Measurements from ENCODE around the gene SPOCK2.

Gene SPOCK2

GRCh38 chr10:72075376-72076115, 12.8 kb downstream of the SPOCK2 start:
- no peaks in the 10 kb centered on the region for H3K36me3 ChIP-seq (ENCODE audit: insufficient read depth, low read length)
- no peaks in the 10 kb centered on the region for H3K9me3 ChIP-seq (ENCODE audit: low read length)
- H3K27me3 ChIP-seq (ENCODE audit: control insufficient read depth in 1 of 2, insufficient read depth in 2 of 2, low read length in 2 of 2): no peaks in the 10 kb centered on the region
- no peaks in the 10 kb centered on the region for H3K4me1 ChIP-seq (ENCODE audit: insufficient read depth, low read length)
- no peak overlapping the region for H3K27ac ChIP-seq (ENCODE audit: low read depth, low read length)
- no peak overlapping the region for H3K9ac ChIP-seq (ENCODE audit: low read length)
- no peak overlapping the region for H3K4me3 ChIP-seq (ENCODE audit: low read depth in 1 of 2, low read length in 2 of 2)

GRCh38 chr10:72074574-72075375, 13.6 kb downstream of the SPOCK2 start:
- Histone ChIP-seq H3K9me3 (ENCODE audit: low read length) (no peaks in the 10 kb centered on the region), H3K4me1 (ENCODE audit: insufficient read depth, low read length) (no peaks in the 10 kb centered on the region)

GRCh38 chr10:72073708-72074573, 14.4 kb downstream of the SPOCK2 start:
- Histone ChIP-seq H3K27me3 (ENCODE audit: control insufficient read depth in 1 of 2, insufficient read depth in 2 of 2, low read length in 2 of 2) (no peaks in the 10 kb centered on the region), H3K4me1 (ENCODE audit: insufficient read depth, low read length) (no peaks in the 10 kb centered on the region), H3K9ac (ENCODE audit: low read length) (no peak overlapping the region), H3K36me3 (ENCODE audit: insufficient read depth, low read length) (no peaks in the 10 kb centered on the region), H3K27ac (ENCODE audit: low read depth, low read length) (no peak overlapping the region), H3K9me3 (ENCODE audit: low read length) (no peaks in the 10 kb centered on the region), H3K4me3 (ENCODE audit: low read depth in 1 of 2, low read length in 2 of 2) (no peak overlapping the region)

More at GRCh38 chr10:72074574-72075375, 13.6 kb downstream of the SPOCK2 start:
- no peak overlapping the region for H3K27ac ChIP-seq (ENCODE audit: low read depth, low read length)
- H3K36me3 ChIP-seq (ENCODE audit: insufficient read depth, low read length): no peaks in the 10 kb centered on the region
- H3K27me3 ChIP-seq (ENCODE audit: control insufficient read depth in 1 of 2, insufficient read depth in 2 of 2, low read length in 2 of 2): no peaks in the 10 kb centered on the region
- H3K4me3 ChIP-seq (ENCODE audit: low read depth in 1 of 2, low read length in 2 of 2): no peak overlapping the region
- no peak overlapping the region for H3K9ac ChIP-seq (ENCODE audit: low read length)

GRCh38 chr10:72072639-72073038, 15.7 kb downstream of the SPOCK2 start:
- no peak overlapping the region for H3K4me3 ChIP-seq (ENCODE audit: low read depth in 1 of 2, low read length in 2 of 2)
- H3K4me1 ChIP-seq (ENCODE audit: insufficient read depth, low read length): no peaks in the 10 kb centered on the region
- H3K27me3 ChIP-seq (ENCODE audit: control insufficient read depth in 1 of 2, insufficient read depth in 2 of 2, low read length in 2 of 2): no peaks in the 10 kb centered on the region
- H3K36me3 ChIP-seq (ENCODE audit: insufficient read depth, low read length): no peaks in the 10 kb centered on the region
- no peaks in the 10 kb centered on the region for H3K9me3 ChIP-seq (ENCODE audit: low read length)
- no peak overlapping the region for H3K27ac ChIP-seq (ENCODE audit: low read depth, low read length)
- H3K9ac ChIP-seq (ENCODE audit: low read length): no peak overlapping the region

- Histone ChIP-seq H3K27ac (ENCODE audit: low read depth, low read length) (no peak overlapping the region), H3K27me3 (ENCODE audit: control insufficient read depth in 1 of 2, insufficient read depth in 2 of 2, low read length in 2 of 2) (no peaks in the 10 kb centered on the region), H3K9ac (ENCODE audit: low read length) (no peak overlapping the region), H3K4me1 (ENCODE audit: insufficient read depth, low read length) (no peaks in the 10 kb centered on the region), H3K9me3 (ENCODE audit: low read length) (no peaks in the 10 kb centered on the region), H3K36me3 (ENCODE audit: insufficient read depth, low read length) (no peaks in the 10 kb centered on the region), H3K4me3 (ENCODE audit: low read depth in 1 of 2, low read length in 2 of 2) (no peak overlapping the region)
Measured at GRCh38 chr10:72072046-72072445, 16.3 kb downstream of the SPOCK2 start.

- Histone ChIP-seq H3K4me3 (ENCODE audit: low read depth in 1 of 2, low read length in 2 of 2) (no peak overlapping the region), H3K27ac (ENCODE audit: low read depth, low read length) (no peak overlapping the region), H3K4me1 (ENCODE audit: insufficient read depth, low read length) (no peaks in the 10 kb centered on the region), H3K36me3 (ENCODE audit: insufficient read depth, low read length) (no peaks in the 10 kb centered on the region), H3K9me3 (ENCODE audit: low read length) (no peaks in the 10 kb centered on the region), H3K27me3 (ENCODE audit: control insufficient read depth in 1 of 2, insufficient read depth in 2 of 2, low read length in 2 of 2) (no peaks in the 10 kb centered on the region), H3K9ac (ENCODE audit: low read length) (no peak overlapping the region)
Measured at GRCh38 chr10:72069751-72070526, 18.4 kb downstream of the SPOCK2 start.

- H3K27ac ChIP-seq (ENCODE audit: low read depth, low read length): no peak overlapping the region
- no peaks in the 10 kb centered on the region for H3K36me3 ChIP-seq (ENCODE audit: insufficient read depth, low read length)
- H3K4me3 ChIP-seq (ENCODE audit: low read depth in 1 of 2, low read length in 2 of 2): no peak overlapping the region
- H3K9me3 ChIP-seq (ENCODE audit: low read length): no peaks in the 10 kb centered on the region
- no peaks in the 10 kb centered on the region for H3K27me3 ChIP-seq (ENCODE audit: control insufficient read depth in 1 of 2, insufficient read depth in 2 of 2, low read length in 2 of 2)
- no peaks in the 10 kb centered on the region for H3K4me1 ChIP-seq (ENCODE audit: insufficient read depth, low read length)
- H3K9ac ChIP-seq (ENCODE audit: low read length): no peak overlapping the region
Measured at GRCh38 chr10:72068901-72069446, 19.4 kb downstream of the SPOCK2 start.

GRCh38 chr10:72068126-72068765, 20.1 kb downstream of the SPOCK2 start:
- no peaks in the 10 kb centered on the region for H3K4me1 ChIP-seq (ENCODE audit: insufficient read depth, low read length)
- H3K4me3 ChIP-seq (ENCODE audit: low read depth in 1 of 2, low read length in 2 of 2): no peak overlapping the region
- no peaks in the 10 kb centered on the region for H3K36me3 ChIP-seq (ENCODE audit: insufficient read depth, low read length)
- no peak overlapping the region for H3K9ac ChIP-seq (ENCODE audit: low read length)
- H3K27me3 ChIP-seq (ENCODE audit: control insufficient read depth in 1 of 2, insufficient read depth in 2 of 2, low read length in 2 of 2): no peaks in the 10 kb centered on the region
- no peak overlapping the region for H3K27ac ChIP-seq (ENCODE audit: low read depth, low read length)
- H3K9me3 ChIP-seq (ENCODE audit: low read length): no peaks in the 10 kb centered on the region

GRCh38 chr10:72067463-72068125, 20.8 kb downstream of the SPOCK2 start:
- Histone ChIP-seq H3K9me3 (ENCODE audit: low read length) (no peaks in the 10 kb centered on the region), H3K27me3 (ENCODE audit: control insufficient read depth in 1 of 2, insufficient read depth in 2 of 2, low read length in 2 of 2) (no peaks in the 10 kb centered on the region), H3K9ac (ENCODE audit: low read length) (no peak overlapping the region), H3K4me3 (ENCODE audit: low read depth in 1 of 2, low read length in 2 of 2) (no peak overlapping the region), H3K27ac (ENCODE audit: low read depth, low read length) (no peak overlapping the region), H3K4me1 (ENCODE audit: insufficient read depth, low read length) (no peaks in the 10 kb centered on the region), H3K36me3 (ENCODE audit: insufficient read depth, low read length) (no peaks in the 10 kb centered on the region)
